Large intestine (tissue), 3 donors: ENCODE data around the gene DPP6. TPM values are rescaled to one million over a fixed set of nuclear protein-coding genes. Genes with fewer than 3 reads are reported as not detected.

Experiments used
- DNase-seq, 2 donors: peaks; one replicate each; pipeline versions ENCODE4 v3.0.0 to v3.0.0-alpha.2; 2013
- H3K27ac ChIP-seq: one replicate; pipeline ENCODE4 v1.5.1; 2013; ENCODE audit warnings: low read length
- H3K27me3 ChIP-seq: 2 replicates; pipeline ENCODE4 v1.6.1; 2013; ENCODE audit warnings: low read length; ENCODE audit not compliant: control insufficient read depth, insufficient read depth
- H3K36me3 ChIP-seq: 2 replicates; pipeline ENCODE4 v1.6.1; 2013; ENCODE audit warnings: low read length; ENCODE audit not compliant: control insufficient read depth, insufficient read depth
- H3K4me1 ChIP-seq: one replicate; pipeline ENCODE4 v1.6.1; 2013; ENCODE audit warnings: low read length; ENCODE audit not compliant: control insufficient read depth, insufficient read depth
- H3K4me3 ChIP-seq: one replicate; pipeline ENCODE4 v1.5.1; 2013; ENCODE audit warnings: low read length
- H3K9me3 ChIP-seq: one replicate; pipeline ENCODE4 v1.6.1; 2013; ENCODE audit warnings: mild to moderate bottlenecking, low read depth, low read length, moderate library complexity; ENCODE audit not compliant: control insufficient read depth
- WGBS: methylation state at CpG from one replicate; pipeline ENCODE4 v1.1.5; 2013; ENCODE audit warnings: low lambda C conversion rate; ENCODE audit not compliant: insufficient coverage; 5-methylcytosine and 5-hydroxymethylcytosine counted together
- polyA plus RNA-seq: library from polyadenylated mRNA; unstranded; fragments of 120-200 nt; gene quantifications from one replicate; pipeline ENCODE4 v1.2.1, GENCODE V29; 2013

The DPP6 gene
- polyA plus RNA-seq, 1 donor, result 7.8 TPM

DNA sequence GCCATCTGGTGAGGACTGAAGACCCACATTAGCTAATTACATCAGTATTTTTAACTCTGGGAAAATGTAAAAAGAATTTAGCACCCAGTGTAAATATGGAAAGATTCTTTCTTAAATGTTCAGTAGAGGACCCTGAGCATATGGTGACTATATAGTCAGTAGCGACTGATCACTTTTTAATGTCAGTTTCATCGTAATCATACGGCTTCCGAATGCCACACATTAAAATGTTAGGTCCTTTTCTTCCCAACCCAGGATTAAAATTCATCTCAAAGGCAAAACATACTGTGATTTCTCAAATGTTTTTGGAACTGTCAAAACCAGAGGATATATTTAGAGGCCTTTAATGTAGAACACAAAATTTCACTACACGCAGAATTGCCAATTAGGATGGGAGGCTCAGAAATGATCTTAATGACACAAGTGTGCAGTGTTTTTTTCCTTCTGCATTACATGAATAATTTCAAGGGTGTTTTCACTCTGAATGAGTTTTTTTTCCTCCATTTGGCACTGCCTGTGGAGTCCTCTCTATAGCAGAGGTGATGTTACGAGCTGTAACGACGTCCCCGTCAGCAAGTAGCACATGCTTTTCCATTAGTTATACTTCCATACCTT, 568.0 kb downstream of the DPP6 start:
- WGBS, result 80% methylated on average over 1 of the region's 9 CpGs
- no peak for DNase-seq

DNA sequence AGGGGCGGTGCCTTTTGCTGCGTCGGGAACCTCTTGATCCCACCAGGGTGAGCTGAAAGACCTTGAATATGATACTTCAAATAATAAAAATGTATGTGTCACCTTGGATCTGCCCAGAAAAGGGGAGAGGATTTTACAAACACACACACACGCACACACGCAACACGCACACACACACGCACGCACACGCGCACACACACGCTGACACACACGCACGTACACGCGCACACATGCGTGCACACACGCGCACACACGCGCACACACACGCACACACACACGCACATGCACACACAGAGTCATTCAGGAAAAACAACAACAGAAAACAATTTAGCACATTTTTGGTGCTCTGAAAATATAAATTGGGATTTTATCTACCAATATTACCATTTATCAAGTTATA, 571.2 kb downstream of the DPP6 start:
- Histone ChIP-seq H3K4me3 (no peak overlapping the region), H3K9me3 (peaks cover 3% of the 10 kb centered on the region), H3K36me3 (no peaks in the 10 kb centered on the region), H3K27ac (no peak overlapping the region), H3K4me1 (no peaks in the 10 kb centered on the region), H3K27me3 (no peaks in the 10 kb centered on the region)
- no peak for DNase-seq
- WGBS, result no CpG with 5 or more reads among the region's 22 CpGs

More for the DNA sequence above, 568.0 kb downstream of the DPP6 start:
- Histone ChIP-seq H3K27ac (no peak overlapping the region), H3K27me3 (no peaks in the 10 kb centered on the region), H3K4me3 (no peak overlapping the region), H3K36me3 (no peaks in the 10 kb centered on the region), H3K4me1 (no peaks in the 10 kb centered on the region), H3K9me3 (peaks cover 3% of the 10 kb centered on the region)

DNA sequence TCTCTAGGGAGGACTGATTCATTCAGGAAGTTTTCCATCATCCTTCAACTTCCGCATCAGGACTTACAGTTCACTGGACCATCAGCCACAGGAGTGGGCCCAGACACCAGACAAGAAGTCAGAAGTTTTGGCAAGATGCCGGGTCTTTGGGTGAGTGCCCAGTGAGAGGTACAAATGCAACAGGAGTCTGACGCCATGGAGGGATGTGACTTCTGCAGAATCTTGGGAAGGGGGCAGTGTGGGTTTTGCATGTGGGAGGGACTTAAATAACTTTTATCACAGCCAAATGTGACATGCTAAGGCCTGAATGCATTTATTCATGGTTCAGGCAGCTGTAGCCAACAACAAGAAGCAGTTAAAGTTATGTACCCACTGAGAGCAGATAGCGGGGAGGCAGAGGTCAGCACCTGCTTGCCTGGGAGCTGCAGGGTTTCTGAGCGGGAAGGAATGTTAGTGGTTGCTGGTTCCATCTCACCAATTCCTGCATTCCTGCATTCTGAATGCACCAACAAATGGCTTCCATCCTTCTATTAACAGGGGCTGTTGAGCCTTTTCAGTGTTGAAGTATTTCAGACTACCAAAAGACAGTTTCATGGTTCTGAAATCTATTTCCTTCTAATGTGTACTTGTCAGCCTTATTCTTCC, 575.6 kb downstream of the DPP6 start:
- H3K27me3 ChIP-seq, result no peaks in the 10 kb centered on the region
- no peaks in the 10 kb centered on the region for H3K4me1 ChIP-seq
- no peaks in the 10 kb centered on the region for H3K36me3 ChIP-seq
- H3K27ac ChIP-seq, result no peak overlapping the region
- no peak for DNase-seq
- H3K4me3 ChIP-seq, result no peak overlapping the region
- H3K9me3 ChIP-seq, result peaks cover 3% of the 10 kb centered on the region
- WGBS, result 80% methylated on average over 1 of the region's 5 CpGs

DNA sequence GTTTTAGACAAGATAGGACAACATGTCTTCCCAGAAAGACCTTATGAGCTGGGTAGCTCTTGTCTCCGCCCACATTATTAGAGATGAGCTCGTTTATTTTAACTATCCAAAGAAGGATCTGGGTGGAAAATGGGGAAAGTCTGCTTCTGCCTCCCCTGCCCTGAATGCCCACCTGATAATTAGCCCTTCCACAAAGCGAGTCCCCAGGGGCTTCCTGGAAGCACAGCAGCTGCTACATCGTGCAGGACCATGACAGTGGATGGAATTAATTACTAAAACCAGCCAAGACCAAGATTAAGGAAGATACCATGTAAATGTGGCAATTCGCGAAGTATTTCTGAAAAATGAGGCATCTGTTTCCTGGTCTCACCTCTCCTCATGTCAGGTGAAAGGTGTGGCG, 576.4 kb downstream of the DPP6 start:
- Histone ChIP-seq H3K36me3 (no peaks in the 10 kb centered on the region), H3K9me3 (no peaks in the 10 kb centered on the region)
- 80% methylated on average over 1 of the region's 7 CpGs for WGBS

DNA sequence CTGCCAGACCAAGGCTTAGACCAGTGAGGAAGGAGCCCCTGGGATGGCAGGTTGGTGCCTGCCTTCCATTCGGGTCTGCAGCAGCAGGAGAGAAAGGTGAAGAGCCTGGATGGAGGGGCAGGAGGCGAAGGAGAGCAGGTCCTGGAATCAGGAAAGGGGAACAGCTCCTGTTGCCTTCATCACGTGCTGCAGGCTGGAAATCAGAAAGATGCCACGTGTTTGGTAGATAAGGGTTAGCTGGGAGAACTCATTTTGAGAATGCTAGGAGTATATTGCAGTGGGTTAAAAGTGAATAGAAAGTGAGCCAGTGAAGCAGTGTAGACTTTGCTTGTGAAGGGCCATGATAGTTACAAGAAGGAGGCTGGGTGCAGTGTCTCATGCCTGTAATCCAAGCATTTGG, 579.0 kb downstream of the DPP6 start:
- 61% methylated on average over 2 of the region's 4 CpGs for WGBS
- Histone ChIP-seq H3K27me3 (no peaks in the 10 kb centered on the region), H3K9me3 (peaks cover 3% of the 10 kb centered on the region), H3K36me3 (no peaks in the 10 kb centered on the region), H3K4me3 (no peak overlapping the region), H3K4me1 (no peaks in the 10 kb centered on the region), H3K27ac (no peak overlapping the region)
- no peak for DNase-seq

More for the DNA sequence above, 576.4 kb downstream of the DPP6 start:
- Histone ChIP-seq H3K4me1 (no peaks in the 10 kb centered on the region), H3K27me3 (no peaks in the 10 kb centered on the region), H3K27ac (no peak overlapping the region), H3K4me3 (no peak overlapping the region)
- no peak for DNase-seq

DNA sequence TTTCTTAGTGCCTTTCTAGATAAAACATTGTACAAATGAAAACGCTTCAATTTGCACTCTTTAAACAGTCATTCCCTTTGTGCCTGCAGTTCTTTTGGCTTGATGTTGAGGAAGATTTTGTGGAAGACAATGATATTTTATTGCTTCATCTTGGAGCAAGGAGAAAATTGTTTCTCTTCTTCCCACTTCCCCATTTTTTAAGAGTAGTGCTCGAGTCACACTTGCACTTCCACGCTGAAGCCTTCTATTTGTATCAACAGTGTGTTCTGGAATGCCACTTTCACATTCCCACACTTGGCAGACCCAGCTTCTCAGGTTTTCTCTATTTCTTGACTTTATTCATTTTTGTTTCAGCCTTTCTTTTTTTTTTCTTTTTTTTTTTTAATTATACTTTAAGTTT, 581.4 kb downstream of the DPP6 start:
- Histone ChIP-seq H3K27me3 (no peaks in the 10 kb centered on the region), H3K4me3 (no peak overlapping the region), H3K9me3 (peaks cover 3% of the 10 kb centered on the region), H3K27ac (no peak overlapping the region), H3K4me1 (no peaks in the 10 kb centered on the region), H3K36me3 (no peaks in the 10 kb centered on the region)
- 100% methylated on average over 1 of the region's 3 CpGs for WGBS
- no peak for DNase-seq

DNA sequence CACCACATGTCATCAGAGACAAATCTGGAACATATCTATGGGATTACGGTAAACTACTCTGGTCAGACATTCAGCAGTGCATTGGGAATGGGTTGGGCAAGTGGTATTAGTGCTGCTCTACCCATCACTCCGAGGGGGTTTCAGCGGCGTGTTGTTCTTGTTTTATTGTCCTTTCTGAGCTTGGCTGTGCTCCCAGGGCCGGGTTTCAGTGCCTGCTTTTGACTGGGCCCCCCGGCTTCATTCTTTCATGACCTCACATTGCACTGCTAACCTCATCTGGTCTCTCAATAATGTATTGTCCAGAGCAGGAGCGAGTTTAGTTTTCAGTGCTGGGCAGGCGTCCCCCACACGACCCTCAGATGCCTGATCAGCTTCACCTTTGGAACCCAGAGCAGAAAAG, 586.1 kb downstream of the DPP6 start:
- no peak overlapping the region for H3K27ac ChIP-seq
- peaks cover 3% of the 10 kb centered on the region for H3K9me3 ChIP-seq
- WGBS, result no CpG with 5 or more reads among the region's 9 CpGs
- no peak for DNase-seq
- H3K4me3 ChIP-seq, result no peak overlapping the region
- H3K27me3 ChIP-seq, result no peaks in the 10 kb centered on the region
- no peaks in the 10 kb centered on the region for H3K4me1 ChIP-seq
- H3K36me3 ChIP-seq, result no peaks in the 10 kb centered on the region

DNA sequence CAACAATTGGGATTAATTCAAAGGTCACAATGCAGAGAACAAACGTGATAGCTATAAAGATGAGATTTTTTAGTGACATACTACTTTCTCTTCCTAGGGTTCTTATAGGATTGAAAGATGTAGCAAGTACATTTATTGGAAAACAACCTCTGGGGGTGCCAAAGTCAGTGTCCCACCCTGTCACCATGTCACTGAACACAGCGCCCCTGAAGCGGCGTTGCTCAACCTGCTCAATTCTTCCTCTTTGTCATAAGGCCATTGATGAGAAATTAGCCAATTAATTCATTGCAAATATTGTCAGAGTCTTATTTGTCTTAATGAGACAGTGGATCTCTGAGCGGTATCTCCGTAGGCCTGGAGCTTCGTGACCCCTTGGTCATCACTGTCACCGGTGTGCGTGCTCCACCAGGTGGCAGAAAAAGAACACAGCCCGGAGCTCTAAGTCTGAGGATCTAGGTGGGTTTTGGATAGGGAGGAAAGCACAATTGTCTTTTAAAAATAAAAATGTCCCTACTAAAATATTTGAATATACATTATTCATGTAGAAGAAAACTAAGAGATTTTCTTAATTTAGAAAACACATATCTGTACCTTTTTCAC, 588.2 kb downstream of the DPP6 start:
- Histone ChIP-seq H3K27me3 (no peaks in the 10 kb centered on the region), H3K27ac (no peak overlapping the region), H3K4me3 (no peak overlapping the region), H3K9me3 (no peaks in the 10 kb centered on the region), H3K4me1 (no peaks in the 10 kb centered on the region), H3K36me3 (no peaks in the 10 kb centered on the region)
- no peak for DNase-seq
- WGBS, result 20% methylated on average over 3 of the region's 10 CpGs

DNA sequence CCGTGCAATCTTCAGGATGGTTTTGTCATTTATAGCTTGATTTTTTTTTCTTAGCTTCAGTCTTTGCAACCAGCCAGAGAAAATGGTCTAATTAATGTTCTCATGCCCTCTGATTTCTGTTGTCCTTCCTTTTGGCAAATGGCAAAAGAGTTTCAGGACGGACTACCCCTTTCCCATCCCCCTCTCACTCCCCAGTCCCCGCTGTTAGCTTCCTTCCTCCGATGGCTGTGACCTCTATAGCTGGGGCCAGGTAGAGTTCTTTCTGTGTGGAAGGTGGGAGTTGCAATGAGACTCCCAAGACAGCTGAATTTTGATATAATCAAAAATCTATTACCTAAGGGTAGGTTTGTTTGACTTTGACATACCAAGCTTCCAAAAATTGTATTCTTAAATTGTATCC, 588.7 kb downstream of the DPP6 start:
- no peaks in the 10 kb centered on the region for H3K27me3 ChIP-seq
- no peaks in the 10 kb centered on the region for H3K4me1 ChIP-seq
- H3K27ac ChIP-seq, result no peak overlapping the region
- DNase-seq, result no peak
- H3K9me3 ChIP-seq, result no peaks in the 10 kb centered on the region
- WGBS, result 100% methylated on average over 1 of the region's 4 CpGs
- H3K36me3 ChIP-seq, result no peaks in the 10 kb centered on the region
- H3K4me3 ChIP-seq, result no peak overlapping the region

DNA sequence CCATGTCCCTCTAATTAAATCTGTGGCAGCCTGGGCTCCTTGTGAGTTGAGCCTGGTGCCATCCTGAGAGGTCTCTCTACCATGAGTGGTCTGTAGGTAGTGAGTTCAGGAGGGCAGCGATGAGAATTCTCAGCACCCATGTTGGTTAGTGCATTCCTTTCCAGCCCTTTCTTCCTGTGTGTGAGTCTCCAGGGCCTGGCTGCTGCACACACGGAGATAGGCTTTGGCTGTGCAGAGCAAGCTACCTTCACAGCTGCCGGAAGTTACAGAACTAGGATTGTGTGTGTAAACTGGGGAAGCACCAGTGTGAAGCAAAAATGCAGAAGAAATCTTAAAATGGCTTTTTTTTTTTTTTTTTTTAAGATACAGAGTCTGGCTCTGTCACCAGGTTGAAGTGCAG, 592.2 kb downstream of the DPP6 start:
- no CpG with 5 or more reads among the region's 3 CpGs for WGBS
- no peaks in the 10 kb centered on the region for H3K9me3 ChIP-seq
- no peak for DNase-seq
- H3K27ac ChIP-seq, result no peak overlapping the region
- no peak overlapping the region for H3K4me3 ChIP-seq
- no peaks in the 10 kb centered on the region for H3K27me3 ChIP-seq
- H3K36me3 ChIP-seq, result no peaks in the 10 kb centered on the region
- no peaks in the 10 kb centered on the region for H3K4me1 ChIP-seq
